GM19372 (cell line): ENCODE data around the gene IGFBP6.
A peak's percentile ranks its signal among the peaks of the same experiment; 100 is the strongest.

Source experiments
- ATAC-seq: cut with Tn5 transposase; IDR thresholded peaks from one replicate; pipeline ENCODE4 v1.9.1; 2021; ENCODE audit warnings: mild to moderate bottlenecking, low read depth, moderate library complexity; ENCODE audit not compliant: unreplicated experiment

Gene IGFBP6, protein sequence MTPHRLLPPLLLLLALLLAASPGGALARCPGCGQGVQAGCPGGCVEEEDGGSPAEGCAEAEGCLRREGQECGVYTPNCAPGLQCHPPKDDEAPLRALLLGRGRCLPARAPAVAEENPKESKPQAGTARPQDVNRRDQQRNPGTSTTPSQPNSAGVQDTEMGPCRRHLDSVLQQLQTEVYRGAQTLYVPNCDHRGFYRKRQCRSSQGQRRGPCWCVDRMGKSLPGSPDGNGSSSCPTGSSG

DNA sequence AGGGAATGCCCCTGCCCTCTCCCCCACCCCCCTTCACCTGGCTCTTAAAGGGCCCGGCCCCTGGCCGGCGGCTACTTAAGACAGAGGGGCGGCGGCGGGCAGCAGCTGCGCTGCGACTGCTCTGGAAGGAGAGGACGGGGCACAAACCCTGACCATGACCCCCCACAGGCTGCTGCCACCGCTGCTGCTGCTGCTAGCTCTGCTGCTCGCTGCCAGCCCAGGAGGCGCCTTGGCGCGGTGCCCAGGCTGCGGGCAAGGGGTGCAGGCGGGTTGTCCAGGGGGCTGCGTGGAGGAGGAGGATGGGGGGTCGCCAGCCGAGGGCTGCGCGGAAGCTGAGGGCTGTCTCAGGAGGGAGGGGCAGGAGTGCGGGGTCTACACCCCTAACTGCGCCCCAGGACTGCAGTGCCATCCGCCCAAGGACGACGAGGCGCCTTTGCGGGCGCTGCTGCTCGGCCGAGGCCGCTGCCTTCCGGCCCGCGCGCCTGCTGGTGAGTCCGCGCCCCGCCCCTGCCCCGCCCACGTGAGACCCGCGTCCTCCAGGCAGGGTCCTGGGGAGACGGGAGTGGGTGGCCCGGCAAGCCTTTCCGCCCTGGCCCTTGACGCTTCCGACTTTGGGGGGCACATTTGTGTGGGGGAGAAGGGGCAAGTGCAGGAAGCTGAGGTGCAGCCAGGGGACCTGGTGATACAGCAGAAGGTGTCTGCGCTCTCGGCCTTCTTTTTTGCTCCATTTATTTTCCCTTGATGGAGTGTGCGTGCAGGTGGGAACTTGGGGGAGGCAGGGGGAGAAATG is at the start of gene IGFBP6:
TSS of gene IGFBP6 (plus strand) at position 104 of the 790 bp plus-strand sequence. CDS start at position 155, 51 bp downstream.
- no peak for ATAC-seq

DNA sequence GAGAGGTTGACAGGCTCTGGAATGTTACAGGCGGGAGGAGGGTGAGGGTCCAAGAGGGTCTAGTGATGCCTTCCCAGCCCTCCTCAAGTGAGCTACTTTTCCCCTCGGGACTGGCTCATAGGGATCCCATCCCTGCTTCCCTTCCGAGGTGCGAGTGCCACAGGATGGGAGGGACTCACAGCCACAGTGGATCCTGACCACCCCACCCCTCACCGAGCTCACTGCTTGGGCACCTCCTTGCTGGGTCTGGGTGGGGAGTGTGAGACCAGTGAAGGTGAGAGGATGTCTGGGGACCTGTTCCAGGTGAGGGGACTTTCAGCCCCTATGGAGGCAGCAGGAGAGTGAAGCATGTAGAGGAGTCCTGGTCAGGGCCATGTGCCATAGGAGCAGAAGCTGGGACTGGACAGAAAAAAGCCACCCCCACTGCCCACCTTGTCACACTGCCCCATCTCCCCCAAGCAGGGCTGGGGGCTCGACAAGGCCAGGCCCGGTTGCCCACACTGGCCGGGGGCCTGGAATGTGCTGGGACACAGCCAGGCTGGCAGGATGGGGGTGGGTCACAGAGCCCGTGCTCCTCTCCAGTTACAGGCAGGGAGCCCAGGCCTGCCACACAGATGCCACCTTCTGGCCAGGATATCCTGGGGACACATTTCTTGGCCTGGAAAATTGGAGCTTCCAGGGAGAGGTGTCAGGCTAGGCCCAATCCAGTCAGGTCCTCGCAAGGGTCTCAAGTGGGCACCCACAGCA is 49.3 kb upstream of the IGFBP6 start:
- ATAC-seq: no peak

DNA sequence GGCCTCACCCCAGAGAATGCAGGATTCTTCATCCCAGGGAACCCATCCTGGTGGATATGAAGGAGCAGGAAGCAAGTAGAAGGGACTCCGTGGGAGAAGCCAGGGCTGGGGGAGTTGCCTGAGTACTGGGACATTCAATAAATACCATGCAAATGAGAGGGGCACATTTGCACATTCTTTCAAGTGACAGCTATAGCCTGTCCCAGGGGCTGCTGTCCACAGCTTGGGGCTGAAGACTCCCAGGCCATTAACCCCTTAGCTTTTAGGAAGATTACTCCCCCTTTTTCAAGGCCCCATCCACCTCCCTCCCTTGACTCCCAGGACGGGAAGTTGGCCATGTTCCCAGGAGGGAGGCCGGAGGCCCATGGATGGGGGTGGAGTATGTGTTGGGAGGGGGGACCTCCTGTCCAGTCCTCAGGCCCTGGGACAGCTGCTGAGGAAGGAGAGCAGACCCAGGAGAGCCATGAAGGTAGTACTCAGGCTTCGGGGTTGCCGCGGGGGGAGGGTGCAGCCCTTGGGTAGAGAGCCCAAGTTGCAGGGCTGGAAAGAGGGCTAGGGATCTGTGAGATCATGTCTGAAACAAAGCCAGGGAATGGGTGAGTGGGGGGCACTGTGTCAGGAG is 48.6 kb upstream of the IGFBP6 start:
- ATAC-seq: no peak

DNA sequence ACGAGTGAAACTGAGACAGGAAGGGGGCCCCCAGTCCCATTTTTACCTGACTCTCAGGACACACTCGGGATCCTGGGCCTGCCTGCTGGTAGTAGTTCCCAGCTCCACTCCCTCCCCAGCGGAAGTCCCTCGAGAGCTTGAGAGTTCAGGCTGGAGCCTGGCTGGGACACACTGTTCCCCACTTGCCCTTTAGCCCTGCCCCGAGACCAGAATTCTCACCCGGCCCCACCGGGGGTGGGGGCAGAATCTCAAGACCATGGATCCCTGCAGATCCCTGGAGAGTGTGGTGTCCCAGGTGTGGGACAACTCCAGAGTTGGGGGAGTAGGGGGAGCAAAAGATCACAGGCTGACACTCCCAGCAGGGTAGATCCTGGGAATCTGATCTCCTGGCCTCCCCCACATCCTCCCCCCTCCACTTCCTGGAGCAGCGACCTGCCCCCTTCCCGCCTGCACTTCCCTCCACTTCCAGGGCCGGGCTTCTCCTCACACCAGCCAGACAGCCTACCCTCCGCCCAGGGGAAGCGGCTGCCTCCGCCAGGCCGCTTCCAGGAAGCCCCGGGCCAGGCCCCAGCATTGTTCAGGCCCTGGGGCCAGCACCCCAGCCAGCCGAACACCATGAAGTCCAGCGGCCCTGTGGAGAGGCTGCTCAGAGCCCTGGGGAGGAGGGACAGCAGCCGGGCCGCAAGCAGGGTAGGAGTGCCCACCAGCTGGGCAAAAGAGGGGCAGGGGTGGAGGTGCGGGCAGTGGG is 47.7 kb upstream of the IGFBP6 start, which contains the start of gene TNS2:
TSS of gene TNS2 (plus strand) at position 495 of the 748 bp plus-strand sequence. CDS start at position 616, 121 bp downstream.
- no peak for ATAC-seq

DNA sequence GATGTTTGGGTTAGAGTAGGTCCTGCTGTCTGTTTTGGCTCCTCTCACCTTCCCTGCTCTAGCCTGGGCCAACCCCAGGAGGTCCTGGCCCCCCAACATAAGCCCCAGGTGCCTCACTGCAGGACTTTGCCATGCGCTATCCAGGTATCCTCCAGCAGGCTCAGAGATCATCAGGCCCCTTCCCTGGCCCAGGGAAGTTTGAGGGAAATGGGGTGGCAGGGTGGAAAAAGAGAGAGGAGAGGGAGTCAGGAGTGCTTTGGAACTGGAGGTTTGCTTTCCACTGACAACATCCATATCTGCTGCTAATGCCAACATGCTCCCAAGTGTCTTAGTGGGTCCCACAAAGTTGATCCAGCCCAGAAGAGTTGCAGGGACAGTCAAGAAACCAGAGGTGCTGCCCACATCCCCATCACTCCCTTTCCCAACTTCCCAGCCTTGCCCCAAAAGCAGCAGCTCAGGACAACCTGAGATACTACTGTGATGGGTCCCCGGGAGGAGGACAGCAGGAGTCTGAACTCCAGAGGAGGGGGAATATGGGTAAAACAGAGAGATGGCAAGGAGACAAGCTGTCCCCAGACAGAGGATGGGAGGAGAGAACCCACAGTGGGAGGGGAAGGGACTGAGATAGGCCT is 46.9 kb upstream of the IGFBP6 start:
- ATAC-seq: no peak

DNA sequence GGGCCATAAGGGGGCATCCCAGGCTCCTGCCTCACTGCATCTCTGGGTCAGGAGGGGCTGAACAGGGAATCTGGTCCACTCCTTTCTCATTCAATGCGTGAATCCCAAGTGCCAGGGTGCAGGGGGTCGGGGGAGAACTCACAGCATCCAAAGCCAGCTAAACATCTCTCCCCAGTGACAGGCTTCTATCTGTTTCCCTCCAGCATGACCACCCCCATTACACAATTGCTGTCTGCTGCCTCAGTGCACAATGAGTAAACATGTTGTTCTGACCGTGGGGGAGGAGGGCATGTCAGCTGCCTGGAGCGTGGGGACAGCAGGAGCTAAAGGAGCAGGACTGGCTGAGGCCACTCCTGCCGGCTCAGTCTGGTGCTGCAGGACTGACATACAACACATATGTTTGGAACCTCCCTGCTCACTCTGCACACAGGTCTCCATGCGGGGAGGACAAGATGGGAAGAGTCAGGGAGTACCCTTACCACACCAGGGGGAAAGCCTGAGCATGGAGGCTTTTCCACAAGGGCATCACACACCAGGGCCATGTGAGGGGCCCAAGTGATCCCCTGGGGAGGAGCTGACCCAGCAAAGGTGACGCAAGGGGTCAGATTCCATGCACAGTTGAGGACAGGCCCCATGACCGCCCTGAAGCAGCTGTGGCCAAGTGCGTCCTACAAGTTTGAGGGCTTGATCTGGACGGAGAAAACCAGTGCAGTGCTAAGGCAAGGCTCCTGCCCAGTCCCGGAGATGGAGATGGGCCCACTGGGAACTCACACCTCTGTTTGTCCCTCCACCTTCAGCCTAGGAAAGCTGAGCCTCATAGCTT is 46.2 kb upstream of the IGFBP6 start:
- no peak for ATAC-seq

DNA sequence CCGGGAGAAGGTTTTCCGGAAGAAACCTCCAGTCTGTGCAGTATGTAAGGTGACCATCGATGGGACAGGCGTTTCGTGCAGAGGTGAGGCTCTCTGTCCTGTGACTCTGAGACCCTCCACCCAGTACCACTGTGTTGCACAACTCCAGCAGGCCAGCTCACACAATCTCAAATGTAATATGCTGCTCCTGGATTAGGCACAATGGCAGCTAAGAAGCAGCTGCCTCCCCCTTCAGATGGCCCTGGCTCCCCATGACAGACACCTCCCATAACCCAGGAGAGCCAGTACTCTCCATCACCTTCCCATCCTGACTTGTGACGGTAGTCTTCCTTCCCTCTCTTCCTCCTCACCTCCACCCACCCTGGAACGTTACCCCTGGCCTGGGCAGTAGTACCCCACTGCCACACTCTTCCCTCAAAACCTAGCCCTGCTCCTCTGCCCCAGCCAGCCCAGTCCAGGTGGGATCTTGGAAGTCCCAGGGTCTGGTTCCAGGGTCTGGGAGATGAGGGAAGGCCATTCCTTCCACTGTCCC is 45.5 kb upstream of the IGFBP6 start:
- no peak for ATAC-seq

DNA sequence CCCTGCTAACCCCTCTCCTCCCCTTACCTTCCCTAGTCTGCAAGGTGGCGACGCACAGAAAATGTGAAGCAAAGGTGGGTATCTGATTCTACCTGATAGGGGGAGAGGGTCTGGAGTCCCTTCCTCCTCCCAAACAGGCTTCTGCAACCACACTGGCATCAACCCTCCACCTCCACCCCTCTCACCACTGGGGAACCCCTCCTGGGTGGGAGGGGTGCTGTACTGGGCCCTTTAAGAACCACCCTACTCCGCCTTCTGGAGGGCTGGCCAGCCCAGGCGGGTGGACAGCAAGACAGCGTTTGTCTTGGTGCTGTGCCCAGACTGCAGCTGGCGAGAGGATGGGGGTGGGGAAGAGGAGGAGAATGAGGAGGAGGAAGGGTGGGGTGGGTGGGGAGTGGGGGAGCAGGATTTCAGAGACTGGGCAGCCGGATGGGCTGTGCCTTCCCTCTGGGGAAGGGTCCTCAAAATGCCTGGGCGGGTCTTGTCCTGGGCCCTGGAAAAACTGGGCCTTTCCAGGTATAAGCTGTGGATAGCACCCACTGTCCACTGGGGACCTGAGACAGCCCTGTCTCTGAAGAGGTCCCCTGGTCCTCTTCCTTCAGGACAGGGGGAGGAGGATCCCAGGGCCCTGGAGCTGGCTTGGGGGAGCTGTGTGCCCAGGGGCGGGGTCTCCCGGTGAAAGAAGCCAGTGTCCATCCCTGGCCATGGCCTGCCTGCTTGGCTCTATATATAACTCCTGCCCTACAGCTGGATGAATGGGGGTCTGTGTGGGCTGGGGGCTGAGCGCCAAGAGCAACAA is 44.8 kb upstream of the IGFBP6 start:
- ATAC-seq: no peak

DNA sequence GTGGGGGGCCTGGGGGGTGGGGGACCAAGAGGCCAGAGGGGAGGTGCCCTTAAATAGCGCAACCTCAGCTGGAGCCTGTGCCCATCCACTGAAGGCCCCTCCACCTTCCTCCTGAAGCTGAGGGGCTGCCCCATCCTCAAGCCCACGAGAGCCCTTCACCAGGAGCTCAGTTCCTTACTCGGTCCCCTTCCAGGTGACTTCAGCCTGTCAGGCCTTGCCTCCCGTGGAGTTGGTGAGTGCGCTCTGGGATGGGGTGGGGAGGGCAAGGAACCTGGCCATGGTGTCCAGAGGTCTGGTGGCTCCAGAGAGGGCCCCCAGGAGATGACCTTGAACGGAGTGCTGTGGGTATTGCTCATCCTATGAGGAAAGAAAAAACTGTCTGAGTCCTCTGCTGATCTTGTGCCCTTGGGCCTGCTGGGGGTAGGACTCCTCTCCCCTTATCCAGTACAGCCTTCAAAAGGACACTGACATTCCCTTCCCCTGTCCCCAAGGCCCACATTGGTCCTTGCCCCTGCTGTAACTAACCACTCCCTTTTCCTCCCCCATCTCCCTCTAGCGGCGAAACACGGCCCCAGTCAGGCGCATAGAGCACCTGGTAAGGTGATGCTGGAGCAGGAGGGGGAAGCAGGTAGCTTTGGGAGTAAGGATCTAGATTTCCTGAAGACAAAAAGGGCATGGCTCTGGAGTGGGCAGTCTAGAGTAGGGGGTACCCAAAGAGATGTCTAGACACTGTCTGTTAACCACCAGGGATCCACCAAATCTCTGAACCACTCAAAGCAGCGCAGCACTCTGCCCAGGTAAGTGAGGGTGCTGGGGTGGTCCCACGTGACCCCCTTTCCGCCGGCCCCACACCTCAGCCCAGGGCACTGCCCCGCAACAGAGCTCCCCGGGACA is 44.0 kb upstream of the IGFBP6 start:
- no peak for ATAC-seq

DNA sequence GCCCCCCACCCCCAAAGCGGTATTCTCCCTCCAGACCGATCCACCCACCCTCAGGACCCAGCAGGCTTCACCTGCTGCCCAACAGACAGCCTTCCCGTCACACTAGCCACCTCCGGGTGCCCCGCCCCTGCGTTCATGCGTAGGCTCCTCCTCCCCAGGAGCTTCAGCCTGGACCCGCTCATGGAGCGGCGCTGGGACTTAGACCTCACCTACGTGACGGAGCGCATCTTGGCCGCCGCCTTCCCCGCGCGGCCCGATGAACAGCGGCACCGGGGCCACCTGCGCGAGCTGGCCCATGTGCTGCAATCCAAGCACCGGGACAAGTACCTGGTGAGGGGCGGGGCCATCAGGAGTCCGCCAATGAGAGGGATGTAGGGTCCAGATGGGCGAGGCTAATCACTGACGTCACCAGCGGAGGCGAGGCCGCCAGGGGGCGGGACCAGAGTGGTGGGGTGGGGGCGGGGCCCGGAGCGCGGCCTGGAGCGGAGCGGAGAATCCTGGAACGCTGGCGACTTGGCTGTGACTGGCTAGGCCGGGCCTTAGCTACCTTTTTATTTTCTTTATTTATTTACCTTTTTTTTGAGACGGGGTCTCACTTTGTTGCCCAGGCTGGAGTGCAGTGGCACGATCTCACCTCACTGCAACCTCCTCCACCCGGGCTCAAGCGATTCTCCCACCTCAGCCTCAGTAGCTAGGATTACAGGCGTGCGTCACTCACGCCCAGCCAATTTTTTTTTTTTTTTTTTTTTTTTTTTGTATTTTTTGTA is 43.2 kb upstream of the IGFBP6 start:
- peak; percentile 92 for ATAC-seq

DNA sequence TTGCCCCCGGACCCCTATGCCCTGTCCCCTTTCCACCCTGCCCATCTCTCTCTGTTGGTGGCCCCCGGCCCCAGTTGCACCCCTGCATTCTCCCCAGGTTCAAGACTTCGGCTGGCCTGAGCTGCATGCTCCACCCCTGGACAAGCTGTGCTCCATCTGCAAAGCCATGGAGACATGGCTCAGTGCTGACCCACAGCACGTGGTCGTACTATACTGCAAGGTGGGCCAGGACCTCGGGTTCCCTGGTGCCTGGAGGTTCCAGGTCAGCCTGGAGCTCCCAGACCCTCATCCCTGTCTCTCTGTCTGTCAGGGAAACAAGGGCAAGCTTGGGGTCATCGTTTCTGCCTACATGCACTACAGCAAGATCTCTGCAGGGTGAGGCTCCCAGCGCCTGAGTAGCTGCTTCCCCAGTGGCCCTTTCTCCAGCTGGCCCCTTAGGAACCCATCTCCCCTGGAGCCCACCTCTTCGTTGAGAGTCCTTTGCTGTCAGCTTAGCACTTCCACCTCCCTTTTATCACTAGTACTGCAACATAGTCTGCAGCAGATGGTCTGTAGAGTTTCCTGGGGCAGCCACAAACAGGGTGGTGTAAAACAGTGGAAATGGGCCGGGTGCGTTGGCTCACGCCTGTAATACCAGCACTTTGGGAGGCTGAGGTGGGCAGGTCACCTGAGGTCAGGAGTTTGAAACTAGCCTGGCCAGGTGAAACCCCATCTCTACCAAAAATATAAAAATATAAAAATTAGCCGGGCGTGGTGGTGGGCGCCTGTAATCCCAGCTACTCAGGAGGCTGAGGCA is 41.8 kb upstream of the IGFBP6 start:
- ATAC-seq: no peak

DNA sequence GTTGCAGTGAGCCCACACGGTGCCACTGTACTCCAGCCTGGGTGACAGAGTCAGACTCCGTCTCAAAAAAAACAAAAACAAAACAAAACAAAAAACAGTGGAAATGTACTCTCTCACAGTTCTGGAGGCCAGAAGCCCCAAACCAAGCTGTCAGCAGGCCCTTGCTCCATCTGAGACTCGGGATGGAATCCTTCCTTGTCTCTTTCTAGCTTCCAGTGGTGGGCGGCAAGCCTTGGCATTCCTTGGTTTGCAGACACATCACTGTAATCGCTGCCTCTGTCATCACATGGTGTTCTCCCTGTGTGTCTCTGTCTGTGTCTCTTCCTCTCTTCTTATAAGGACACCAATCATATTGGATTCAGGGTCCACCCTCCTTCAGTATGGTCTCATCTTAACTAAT is 41.2 kb upstream of the IGFBP6 start:
- ATAC-seq: no peak

DNA sequence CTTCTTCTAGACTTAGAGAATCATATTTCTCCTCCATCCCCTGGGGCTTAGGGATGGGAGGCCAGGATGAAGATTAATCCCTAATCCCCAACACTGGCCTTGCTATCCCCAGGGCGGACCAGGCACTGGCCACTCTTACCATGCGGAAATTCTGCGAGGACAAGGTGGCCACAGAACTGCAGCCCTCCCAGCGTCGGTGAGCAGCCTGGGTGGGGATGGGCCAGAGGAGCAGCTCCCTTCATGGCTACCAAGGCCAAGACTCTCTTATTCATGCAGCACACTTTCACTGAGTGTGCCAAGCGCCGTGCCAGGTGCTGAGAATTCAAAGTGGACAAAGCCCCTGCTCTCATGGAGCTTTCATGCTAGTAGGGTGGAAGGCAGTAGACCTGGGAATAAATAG is 40.6 kb upstream of the IGFBP6 start:
- no peak for ATAC-seq

DNA sequence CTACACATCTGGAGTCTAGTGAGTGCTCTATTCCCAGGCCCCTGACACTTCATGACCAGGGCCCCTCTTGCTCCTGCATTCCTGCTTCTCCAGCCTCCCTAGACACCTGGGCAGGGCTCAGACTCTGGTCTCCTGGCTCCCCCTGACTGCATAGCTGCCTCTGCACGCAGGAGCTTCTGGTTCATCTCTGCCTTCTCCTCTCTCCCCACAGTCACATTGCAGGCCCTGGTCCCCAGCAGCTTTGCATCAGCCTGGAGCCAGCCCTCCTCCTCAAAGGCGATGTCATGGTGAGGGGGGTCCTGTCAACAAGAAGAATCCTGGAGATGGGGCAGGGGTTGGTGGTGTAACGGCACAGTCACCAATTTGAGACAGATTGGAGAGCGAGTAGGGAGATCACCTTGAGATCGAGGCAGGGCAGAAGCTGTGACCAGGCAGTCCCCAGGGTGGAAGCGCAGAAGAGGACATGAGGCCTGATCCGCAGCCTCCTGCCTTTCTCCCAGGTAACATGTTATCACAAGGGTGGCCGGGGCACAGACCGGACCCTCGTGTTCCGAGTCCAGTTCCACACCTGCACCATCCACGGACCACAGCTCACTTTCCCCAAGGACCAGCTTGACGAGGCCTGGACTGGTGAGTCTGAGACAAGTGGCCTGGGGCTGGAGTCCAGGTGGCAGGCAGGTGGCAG is 39.5 kb upstream of the IGFBP6 start:
- no peak for ATAC-seq
